ENCODE results near the gene BTBD9. TPM values are rescaled to one million over a fixed set of nuclear protein-coding genes. Genes with fewer than 3 reads are reported as not detected.

The BTBD9 gene
- polyA plus RNA-seq, 1 donor (not counting 4 experiments of a cell fraction or from before 2014, with no cell fraction given): 6.8 TPM

DNA sequence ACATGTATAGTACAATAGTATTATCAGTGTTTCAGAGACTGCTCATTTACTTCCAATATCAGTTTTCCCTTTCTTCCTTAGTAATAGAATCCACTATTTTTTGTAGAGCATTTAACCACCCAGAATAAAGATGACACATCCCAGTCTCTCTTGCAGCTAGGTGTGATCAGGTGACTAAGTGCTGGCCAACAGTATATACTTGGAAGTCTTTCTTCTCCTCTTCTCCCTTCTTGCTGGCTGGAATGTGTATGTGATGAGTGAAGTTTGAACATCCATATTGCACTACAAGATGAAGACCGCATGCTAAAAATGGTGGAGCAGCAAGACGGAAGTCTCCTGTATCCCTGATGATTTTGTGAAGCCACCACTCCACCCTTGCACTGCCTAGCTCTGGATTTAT lies 14.5 kb upstream of the BTBD9 start:
- Histone ChIP-seq H3K79me2 (ENCODE audit: control insufficient read depth, insufficient read depth, low read length) (no peaks in the 10 kb centered on the region), H3K4me2 (ENCODE audit: control insufficient read depth, extremely low read depth, insufficient read depth, low read depth, low read length) (no peak overlapping the region), H4K20me1 (ENCODE audit: control insufficient read depth, extremely low read depth, insufficient read depth, low read length) (no peaks in the 10 kb centered on the region), H3K9ac (ENCODE audit: control insufficient read depth, extremely low read depth, insufficient read depth, low read length) (no peak overlapping the region), H2AFZ (ENCODE audit: control insufficient read depth, low read length) (no peak overlapping the region), H3K9me3 (ENCODE audit: control insufficient read depth, low read depth, low read length) (no peaks in the 10 kb centered on the region), H3K9me1 (ENCODE audit: control insufficient read depth, extremely low read depth, insufficient read depth, low read length) (no peaks in the 10 kb centered on the region), H3K36me3 (ENCODE audit: control insufficient read depth in 2 of 2, extremely low read depth in 1 of 2, insufficient read depth in 2 of 2, low read length in 2 of 2) (no peaks in the 10 kb centered on the region), H3K27ac (ENCODE audit: control insufficient read depth, insufficient read depth, low read length) (no peak overlapping the region), H3K4me3 (ENCODE audit: control insufficient read depth in 2 of 3, extremely low read depth in 1 of 3, insufficient read depth in 2 of 3, low read depth in 1 of 3, low read length in 3 of 3) (no peak overlapping the region), H3K27me3 (ENCODE audit: control insufficient read depth, extremely low read depth, insufficient read depth, low read length) (no peaks in the 10 kb centered on the region), H3K4me1 (ENCODE audit: control insufficient read depth, extremely low read depth, insufficient read depth, low read length) (no peaks in the 10 kb centered on the region)
- dilution Hi-C loops (cut with MboI; ENCODE audit: extremely low pct_ligation_motif_present, low sequenced_read_pairs): no loop called here
- DNase-seq (ENCODE audit: low read depth, low spot score) (no peak), FAIRE-seq (peak; percentile 41)
- TF ChIP-seq, protein P1, sequence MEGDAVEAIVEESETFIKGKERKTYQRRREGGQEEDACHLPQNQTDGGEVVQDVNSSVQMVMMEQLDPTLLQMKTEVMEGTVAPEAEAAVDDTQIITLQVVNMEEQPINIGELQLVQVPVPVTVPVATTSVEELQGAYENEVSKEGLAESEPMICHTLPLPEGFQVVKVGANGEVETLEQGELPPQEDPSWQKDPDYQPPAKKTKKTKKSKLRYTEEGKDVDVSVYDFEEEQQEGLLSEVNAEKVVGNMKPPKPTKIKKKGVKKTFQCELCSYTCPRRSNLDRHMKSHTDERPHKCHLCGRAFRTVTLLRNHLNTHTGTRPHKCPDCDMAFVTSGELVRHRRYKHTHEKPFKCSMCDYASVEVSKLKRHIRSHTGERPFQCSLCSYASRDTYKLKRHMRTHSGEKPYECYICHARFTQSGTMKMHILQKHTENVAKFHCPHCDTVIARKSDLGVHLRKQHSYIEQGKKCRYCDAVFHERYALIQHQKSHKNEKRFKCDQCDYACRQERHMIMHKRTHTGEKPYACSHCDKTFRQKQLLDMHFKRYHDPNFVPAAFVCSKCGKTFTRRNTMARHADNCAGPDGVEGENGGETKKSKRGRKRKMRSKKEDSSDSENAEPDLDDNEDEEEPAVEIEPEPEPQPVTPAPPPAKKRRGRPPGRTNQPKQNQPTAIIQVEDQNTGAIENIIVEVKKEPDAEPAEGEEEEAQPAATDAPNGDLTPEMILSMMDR (optimal IDR thresholded peaks at IDR 0.05 in 1 of 3, IDR thresholded peaks at IDR 0.05 in 1 of 3, conservative IDR thresholded peaks at IDR 0.05 in 1 of 3; ENCODE audit: extremely low read depth in 1 of 3, insufficient read depth in 2 of 3, low read length in 3 of 3): no peak

DNA sequence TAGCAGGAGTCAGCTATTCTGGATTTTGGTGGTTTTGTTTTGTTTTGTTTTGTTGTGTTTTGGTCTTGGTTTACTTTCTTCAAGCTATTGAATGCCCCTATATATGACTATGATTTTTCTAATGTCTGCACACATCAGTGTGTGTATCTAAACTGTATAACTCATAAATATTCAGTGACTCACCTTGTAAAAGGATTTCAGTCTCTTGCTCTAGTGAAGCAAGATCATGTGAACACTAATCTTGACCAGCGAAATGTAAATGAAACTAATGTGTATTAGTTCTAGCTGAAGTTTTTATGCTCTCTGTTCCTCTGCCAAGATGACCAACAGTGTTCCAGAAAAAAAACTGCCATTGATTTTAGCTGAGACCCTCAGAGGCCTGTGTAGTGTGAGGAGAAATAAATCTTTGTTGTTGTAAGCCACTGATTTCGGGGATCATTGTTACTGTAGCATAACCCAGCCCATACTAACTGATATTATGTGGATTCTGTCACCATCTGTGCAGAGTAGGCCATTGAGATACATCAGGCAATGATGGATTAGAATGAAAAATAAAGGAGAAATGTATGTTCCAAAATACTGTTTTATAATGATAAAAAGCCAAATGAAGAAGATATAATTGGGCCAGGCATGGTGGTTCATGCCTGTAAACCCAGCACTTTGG lies 11.5 kb upstream of the BTBD9 start:
- H3K27me3 ChIP-seq (ENCODE audit: control insufficient read depth, extremely low read depth, insufficient read depth, low read length): no peaks in the 10 kb centered on the region
- no peak overlapping the region for H3K27ac ChIP-seq (ENCODE audit: control insufficient read depth, insufficient read depth, low read length)
- dilution Hi-C loops (cut with MboI; ENCODE audit: extremely low pct_ligation_motif_present, low sequenced_read_pairs): no loop called here
- H3K4me2 ChIP-seq (ENCODE audit: control insufficient read depth, extremely low read depth, insufficient read depth, low read depth, low read length): no peak overlapping the region
- no peaks in the 10 kb centered on the region for H3K9me1 ChIP-seq (ENCODE audit: control insufficient read depth, extremely low read depth, insufficient read depth, low read length)
- FAIRE-seq: no peak
- TF ChIP-seq, protein P1 (optimal IDR thresholded peaks at IDR 0.05 in 1 of 3, IDR thresholded peaks at IDR 0.05 in 1 of 3, conservative IDR thresholded peaks at IDR 0.05 in 1 of 3; ENCODE audit: extremely low read depth in 1 of 3, insufficient read depth in 2 of 3, low read length in 3 of 3): no peak
- TF ChIP-seq EZH2 (IDR thresholded peaks at IDR 0.05; ENCODE audit: low read length): no peak
- no peak overlapping the region for H3K9ac ChIP-seq (ENCODE audit: control insufficient read depth, extremely low read depth, insufficient read depth, low read length)
- H4K20me1 ChIP-seq (ENCODE audit: control insufficient read depth, extremely low read depth, insufficient read depth, low read length): no peaks in the 10 kb centered on the region
- no peaks in the 10 kb centered on the region for H3K9me3 ChIP-seq (ENCODE audit: control insufficient read depth, low read depth, low read length)
- H3K4me3 ChIP-seq (ENCODE audit: control insufficient read depth in 2 of 3, extremely low read depth in 1 of 3, insufficient read depth in 2 of 3, low read depth in 1 of 3, low read length in 3 of 3): no peak overlapping the region
- H2AFZ ChIP-seq (ENCODE audit: control insufficient read depth, low read length): no peak overlapping the region
- H3K79me2 ChIP-seq (ENCODE audit: control insufficient read depth, insufficient read depth, low read length): no peaks in the 10 kb centered on the region
- DNase-seq (ENCODE audit: low read depth, low spot score): no peak
- no peaks in the 10 kb centered on the region for H3K4me1 ChIP-seq (ENCODE audit: control insufficient read depth, extremely low read depth, insufficient read depth, low read length)
- no peaks in the 10 kb centered on the region for H3K36me3 ChIP-seq (ENCODE audit: control insufficient read depth in 2 of 2, extremely low read depth in 1 of 2, insufficient read depth in 2 of 2, low read length in 2 of 2)
